ENCODE measurements around the gene KCNN1.

DNA sequence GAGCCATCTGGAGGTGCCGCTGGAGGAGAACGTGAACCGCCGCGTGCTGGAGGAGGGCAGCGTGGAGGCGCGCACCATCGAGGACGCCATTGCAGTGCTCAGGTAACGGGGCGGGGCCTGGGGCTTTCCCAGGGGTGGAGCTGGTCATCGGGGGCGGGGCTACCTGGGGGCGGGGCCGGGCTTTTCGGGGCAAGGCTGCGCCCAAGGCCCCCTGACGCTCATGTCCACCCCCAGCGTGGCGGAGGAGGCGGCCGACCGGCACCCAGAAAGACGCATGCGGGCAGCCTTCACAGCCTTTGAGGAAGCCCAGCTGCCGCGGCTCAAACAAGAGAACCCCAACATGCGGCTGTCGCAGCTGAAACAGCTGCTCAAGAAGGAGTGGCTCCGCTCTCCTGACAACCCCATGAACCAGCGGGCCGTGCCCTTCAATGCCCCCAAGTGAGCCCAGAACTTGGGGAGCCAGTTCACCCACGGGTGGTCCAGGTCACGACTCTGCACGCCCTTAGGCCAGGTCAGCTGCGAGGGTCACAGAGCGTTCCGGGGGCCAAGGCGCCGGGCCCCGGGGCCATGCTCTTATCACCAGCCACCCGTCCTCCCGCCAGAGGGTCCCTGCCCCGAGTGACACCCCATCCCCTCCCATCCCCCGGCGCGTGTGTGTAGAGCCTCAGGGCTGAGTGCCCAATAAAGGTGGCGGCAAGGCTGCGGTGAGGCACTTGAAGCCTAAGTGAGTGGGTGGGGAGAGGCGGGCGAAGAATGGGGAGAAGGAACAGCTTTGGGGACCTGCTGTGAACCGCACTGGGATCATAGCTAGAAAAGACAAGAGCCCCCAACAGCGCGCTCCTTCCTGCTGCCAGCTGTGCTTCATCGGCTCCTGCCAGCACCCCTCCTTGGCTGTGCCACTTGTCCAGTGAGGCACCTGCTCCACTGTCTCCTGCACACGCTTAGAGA is 23.4 kb upstream of the KCNN1 start:
- TF ChIP-seq, protein P1, sequence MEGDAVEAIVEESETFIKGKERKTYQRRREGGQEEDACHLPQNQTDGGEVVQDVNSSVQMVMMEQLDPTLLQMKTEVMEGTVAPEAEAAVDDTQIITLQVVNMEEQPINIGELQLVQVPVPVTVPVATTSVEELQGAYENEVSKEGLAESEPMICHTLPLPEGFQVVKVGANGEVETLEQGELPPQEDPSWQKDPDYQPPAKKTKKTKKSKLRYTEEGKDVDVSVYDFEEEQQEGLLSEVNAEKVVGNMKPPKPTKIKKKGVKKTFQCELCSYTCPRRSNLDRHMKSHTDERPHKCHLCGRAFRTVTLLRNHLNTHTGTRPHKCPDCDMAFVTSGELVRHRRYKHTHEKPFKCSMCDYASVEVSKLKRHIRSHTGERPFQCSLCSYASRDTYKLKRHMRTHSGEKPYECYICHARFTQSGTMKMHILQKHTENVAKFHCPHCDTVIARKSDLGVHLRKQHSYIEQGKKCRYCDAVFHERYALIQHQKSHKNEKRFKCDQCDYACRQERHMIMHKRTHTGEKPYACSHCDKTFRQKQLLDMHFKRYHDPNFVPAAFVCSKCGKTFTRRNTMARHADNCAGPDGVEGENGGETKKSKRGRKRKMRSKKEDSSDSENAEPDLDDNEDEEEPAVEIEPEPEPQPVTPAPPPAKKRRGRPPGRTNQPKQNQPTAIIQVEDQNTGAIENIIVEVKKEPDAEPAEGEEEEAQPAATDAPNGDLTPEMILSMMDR (IDR thresholded peaks at IDR 0.05; ENCODE audit: insufficient read depth, low read length) = no peak
- TF ChIP-seq SPI1 (IDR thresholded peaks at IDR 0.05; ENCODE audit: borderline replicate concordance, low read depth) = no peak
- TF ChIP-seq POLR2AphosphoS5 (IDR thresholded peaks at IDR 0.05; ENCODE audit: low read depth) = no peak
